ENCODE data around the gene STUM.

The STUM gene

GRCh38 chr1:226563666-226564065 lies 15.1 kb downstream of the STUM start:
- DNase-seq, result no peak

- DNase-seq, result no peak
Measured at GRCh38 chr1:226565476-226565875, 16.9 kb downstream of the STUM start.

DNA sequence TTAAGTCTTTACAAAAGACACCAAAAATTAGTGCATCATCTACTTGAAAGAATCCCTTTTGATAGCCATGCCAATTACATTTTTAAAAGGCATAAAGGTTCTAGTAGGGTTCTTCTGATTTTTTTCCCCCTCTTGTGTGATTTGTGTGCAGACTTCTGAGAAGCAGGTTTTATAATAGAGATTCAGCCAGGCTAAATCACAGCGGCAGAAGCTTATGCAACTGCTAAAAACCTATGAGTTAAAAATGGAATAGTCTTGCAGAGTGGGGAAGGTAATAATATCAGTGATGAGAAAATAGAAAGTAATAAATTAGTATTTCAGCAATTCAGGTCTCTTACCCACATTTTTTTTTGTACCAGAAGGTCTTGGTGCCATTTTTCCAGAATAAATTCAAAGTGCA lies 17.7 kb downstream of the STUM start:
- DNase-seq, result no peak

DNA sequence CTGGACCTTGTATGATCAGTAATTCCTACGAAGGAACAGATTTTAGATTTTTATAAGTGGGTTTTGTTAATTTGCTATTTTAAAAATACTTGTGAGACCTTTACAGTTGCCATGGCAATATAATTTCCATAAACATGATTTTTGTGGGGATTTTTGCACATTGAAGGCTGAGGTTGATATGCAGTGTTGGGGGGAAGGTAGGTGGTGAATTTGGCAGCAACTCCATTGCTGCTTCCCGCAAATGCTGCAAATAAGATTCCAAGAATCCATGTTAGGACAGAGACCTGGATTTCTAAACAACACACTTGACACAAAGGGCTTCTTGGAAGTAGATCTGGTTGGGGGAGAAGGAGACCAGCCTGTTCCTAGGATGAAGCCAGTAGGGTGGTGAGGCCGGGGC lies 18.2 kb downstream of the STUM start:
- DNase-seq, result no peak

DNA sequence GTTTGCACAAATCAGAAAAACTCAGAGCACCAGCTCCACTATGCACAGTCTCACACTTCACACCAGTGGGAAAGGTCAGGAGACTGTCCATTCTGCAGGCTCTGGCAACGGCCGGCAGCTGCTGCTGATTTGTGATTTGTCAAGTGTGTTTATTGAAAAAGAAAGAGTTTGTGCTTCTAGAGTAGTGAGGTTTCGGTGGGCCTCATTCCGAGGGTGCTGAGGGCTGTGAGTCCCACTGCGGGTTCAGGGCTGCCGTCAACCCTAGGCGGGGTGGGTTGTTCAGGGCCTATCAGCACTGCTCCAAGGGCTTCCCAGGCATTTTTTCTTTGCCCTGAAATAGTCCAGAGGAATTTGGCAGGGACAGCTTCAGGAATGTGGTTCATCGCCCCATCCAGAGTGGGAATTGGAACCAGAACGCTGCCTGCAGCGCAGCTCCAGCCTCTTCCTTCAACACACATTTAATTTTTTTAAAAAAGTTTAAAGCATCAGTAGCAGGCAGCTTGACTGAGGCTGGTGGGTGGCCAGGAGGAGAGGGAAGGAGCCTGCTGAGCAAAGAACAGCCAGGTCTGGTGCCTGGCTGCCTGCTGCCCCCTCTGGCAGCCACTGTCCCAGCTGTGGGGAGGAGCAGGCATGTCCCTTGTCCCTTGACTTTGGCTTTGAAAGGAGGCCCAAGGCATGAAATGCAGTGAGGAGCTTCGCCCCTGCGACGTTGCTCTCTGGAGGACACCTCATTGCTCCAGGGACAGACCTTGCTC lies 19.7 kb downstream of the STUM start:
- peak; percentile 46 for DNase-seq

DNA sequence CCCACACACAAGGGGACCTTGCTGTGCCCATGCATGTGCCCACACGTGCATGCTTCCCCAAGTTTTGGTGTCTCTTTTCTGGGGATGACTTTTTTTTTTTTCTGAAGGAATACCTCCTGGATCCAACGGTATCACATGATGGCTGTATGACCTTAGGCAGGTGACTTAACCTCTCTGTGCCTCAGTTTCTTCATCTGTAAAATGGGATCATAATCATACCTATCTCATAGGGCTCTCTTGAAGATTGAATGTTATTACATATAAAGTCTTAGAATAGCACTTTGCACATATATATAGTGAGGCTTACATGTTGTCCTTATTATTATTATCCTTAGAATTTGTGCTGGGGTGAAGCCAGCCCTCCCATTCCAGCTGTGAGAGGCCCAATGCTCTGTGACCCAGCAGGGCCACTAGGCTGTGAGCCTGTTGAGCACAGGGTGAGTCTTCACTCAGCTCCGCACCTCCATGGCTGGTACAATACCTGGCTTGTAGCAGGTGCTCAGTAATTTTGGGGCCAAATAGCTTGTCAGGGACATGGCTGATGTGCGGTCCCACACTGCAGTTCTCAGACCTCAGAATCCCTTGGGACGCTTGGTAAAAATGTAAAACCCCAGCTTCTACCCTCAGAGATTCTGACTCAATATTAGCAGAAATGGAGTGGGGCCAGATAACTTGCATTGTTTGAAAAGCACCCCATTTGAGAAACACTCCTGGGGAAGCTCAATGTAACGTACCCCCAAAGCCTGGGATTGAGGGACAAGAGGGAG lies 20.6 kb downstream of the STUM start:
- DNase-seq, result no peak

DNA sequence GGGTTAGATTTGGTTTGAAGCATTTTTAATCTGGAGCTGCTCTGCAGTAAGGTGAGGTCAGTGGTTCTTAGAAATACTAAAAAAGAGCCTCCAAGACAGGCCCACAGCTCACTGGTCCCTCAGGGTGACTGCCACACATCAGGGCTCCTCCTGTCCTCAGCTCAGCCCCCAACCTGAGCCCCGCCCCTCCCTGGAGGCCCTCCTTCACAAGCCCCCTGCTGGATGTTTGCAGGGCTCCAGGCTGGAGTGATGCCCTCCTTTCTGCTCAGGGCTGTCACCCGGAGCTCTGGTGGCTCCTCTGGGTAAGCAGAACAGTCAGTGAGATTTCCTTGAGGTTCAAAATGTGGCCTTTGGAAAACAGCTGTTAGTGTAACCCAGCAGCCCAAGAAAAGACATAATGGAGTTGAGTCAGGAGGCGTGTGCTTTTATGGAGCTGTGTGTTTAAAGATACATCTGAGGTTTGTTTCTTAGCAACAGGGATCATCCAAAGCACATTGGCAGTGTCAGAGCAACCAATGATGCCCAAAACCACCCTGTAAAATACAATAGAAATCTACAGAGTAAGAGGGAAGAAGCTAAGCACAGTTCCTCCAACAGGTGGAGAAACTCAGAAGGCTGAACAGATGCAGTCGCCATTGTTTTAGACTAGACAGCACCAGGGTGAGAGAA lies 21.4 kb downstream of the STUM start:
- peak; percentile 46 for DNase-seq

GRCh38 chr1:226571893-226572292 lies 23.3 kb downstream of the STUM start:
- no peak for DNase-seq

DNA sequence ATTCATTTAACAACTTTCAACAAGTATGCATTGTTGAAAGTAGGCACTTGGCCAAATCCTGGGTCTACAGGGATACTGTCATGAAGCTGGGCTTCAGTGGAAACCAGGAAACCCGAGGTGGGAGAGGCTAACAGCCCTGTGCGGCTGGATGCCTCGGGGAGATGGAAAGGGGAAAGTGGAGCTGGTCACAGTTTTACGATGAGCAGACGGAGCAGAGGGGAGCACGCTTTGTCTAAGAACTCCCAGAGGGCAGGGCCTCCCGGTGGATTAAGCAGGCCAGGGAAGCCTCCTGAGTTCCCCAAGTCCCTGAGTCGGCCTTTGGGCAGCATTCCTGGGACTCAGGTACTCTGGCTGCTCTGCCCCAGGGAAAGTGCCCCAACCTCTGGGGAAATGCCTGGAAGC lies 23.8 kb downstream of the STUM start:
- DNase-seq, result no peak

GRCh38 chr1:226574044-226574443 lies 25.5 kb downstream of the STUM start:
- no peak for DNase-seq

DNA sequence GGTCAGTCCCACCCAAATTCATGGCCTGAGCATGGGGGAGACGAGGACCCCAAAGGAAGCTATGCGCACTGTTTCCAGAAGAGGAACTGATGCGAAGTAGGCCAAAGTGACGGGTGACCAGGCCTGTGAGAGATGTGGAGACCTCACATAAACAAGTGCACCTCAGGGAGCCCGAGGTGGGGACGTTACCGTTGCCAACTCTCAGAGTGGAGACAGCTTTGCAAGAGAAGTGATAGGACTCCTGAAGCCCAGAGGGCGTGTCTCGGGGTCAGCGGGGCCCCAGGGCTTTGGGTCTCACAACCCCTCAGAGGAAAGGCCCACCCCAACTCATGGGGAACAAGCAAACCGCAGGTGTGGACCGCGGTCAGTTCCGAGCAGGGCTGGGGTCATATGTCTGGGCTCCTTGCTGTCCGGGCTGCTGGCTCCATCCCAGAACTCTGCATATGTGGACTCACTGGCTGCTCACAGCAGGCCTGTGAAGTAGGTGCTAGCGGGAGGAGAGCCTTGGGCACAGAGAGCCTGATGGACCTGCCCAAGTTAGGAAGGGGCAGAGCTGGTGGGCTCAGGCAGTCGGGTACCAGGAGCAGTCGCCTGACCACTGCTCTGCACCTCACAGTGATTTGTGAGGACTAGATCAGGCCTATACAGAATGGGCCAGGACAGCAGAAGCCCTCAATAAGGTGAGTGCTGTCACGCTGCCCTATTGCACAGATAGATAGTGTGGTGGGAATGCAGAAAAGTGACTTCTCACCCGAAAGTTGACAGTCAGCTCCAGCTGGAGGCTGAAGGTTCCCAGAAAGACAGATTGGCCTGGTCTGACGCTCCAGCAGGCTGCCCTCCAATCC lies 26.2 kb downstream of the STUM start:
- no peak for DNase-seq

- no peak for DNase-seq
Measured at GRCh38 chr1:226575436-226575720, 26.8 kb downstream of the STUM start.

DNA sequence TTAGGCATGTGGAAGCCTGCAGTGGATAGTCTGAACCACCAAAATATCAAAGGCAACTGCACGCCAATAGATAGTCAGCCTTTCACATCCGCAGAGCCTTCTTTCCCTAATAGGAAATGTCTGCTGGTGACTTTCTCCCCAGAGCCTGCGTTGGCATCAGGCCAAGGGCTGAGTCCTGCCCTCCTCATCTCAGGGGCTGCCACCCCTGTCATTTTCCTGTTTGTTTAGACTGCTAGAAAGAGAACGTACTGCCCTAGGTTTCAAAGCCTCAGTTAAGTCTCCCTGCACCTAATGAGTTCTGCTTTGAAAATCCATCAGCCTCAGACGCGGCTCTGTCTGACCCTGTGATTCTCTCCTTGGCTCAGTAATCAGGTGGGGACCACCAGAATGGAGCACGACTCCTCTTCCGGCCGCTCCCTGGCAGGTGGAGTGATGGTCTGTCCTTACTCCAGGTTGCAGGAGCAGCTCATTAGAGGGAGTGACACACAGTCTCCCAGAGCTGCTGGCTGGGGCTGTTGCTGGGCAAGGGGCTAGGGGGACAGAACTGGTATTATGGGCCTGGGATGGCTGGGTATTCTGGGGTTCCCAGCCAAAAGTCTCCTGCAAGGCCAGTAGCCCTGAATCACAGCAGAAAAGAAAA lies 27.3 kb downstream of the STUM start:
- no peak for DNase-seq

DNA sequence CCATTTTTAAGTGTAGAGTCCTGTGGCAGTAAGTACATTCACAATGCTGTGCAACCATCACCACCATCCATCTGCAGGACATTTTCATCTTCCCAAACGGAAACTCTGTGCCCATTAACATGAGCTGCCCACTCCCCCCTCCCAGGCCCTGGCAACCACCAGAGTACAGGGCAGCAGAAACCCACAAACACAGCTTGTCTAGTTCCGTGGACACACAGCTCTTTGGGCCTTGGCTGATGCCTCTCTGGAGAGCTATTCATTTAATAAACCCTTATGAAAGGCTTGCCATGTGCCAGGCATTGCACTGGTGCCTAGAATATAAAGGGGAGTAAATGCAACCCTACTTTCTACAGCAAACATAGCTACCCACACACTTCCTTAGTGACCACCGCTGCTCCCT lies 28.0 kb downstream of the STUM start:
- no peak for DNase-seq

DNA sequence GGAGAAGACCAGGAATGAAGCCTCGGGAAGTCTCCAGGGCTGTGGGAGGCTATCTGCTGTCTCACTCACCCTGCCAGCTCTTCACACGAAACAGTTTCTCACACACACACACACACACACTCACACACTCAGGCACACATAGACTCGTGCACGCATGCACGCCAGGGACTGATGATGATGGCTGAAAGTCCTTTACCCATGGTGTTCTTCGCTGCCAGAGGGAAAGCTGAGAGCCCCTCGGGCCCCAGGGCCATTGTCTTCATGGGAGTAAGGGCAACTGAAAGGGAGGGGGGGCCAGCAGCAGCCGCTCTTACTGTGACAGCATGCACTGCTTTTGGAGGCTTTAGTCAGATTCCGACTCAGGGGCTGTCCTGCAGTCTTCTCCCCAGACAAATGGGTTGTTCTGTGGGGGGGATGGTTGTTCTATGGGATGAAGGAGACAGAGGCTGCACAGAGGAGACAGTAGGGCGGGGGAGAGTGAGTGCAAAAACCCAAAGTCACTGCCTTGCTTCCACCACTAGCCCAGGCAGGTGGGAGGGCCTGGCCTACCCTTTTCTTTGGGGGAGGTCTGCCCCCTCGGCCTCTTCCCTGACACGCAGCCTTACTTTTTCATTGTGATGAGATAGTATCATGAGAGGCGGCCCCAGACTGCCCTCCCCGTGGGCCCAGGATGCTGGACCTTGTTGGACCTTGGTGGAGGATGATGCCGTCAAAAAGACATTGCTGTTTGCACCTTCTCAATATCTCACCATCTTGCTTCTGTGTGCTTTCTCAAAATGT lies 29.0 kb downstream of the STUM start:
- DNase-seq, result no peak

GRCh38 chr1:226578946-226579578 lies 30.5 kb downstream of the STUM start:
- no peak for DNase-seq

GRCh38 chr1:226579781-226580323 lies 31.3 kb downstream of the STUM start:
- DNase-seq, result no peak

- no peak for DNase-seq
Measured at GRCh38 chr1:226580625-226581270, 32.2 kb downstream of the STUM start.

GRCh38 chr1:226581650-226582330 lies 33.2 kb downstream of the STUM start:
- no peak for DNase-seq

- no peak for DNase-seq
Measured at GRCh38 chr1:226582966-226583365, 34.4 kb downstream of the STUM start.

All from RPMI8226 (cell line).